Panc1 (cell line): ENCODE results near the gene AGBL3. TPM values are rescaled to one million over a fixed set of nuclear protein-coding genes. Genes with fewer than 3 reads are reported as not detected.

Experiments
- ATAC-seq: fragments of 200-7000 bp; cut with Tn5 transposase; 2 replicates; pipeline ENCODE4 v1.9.1; 2020; ENCODE audit warnings: mild to moderate bottlenecking, moderate library complexity
- BruUV-seq: library from RNA; stranded (reverse); fragments of 400-500 nt; replicated peaks from 2 replicates; lab custom pipeline; 2021; lab: Mats Ljungman, UMichigan
- CTCF ChIA-PET: fragments of 300-600 bp; sonication (Branson Sonifier 250); formaldehyde crosslinking; loops from one replicate; lab custom pipeline; 2022; ENCODE audit warnings: antibody characterized with exemption; lab: Charles Lee
- POLR2A ChIA-PET: fragments of 300-600 bp; sonication (Branson Sonifier 250); formaldehyde crosslinking; loops from one replicate; lab custom pipeline; 2022; ENCODE audit warnings: antibody characterized with exemption; lab: Charles Lee
- DNase-seq: peaks from one replicate; pipeline ENCODE4 v3.0.0-alpha.2; 2010; ENCODE audit warnings: low read depth, low spot score
- H3K27ac ChIP-seq: 2 replicates; pipeline ENCODE4 v1.5.1; 2011; ENCODE audit warnings: mild to moderate bottlenecking, low read length, inconsistent platforms
- H3K27me3 ChIP-seq: fragments of 200-500 bp; sonication (Bioruptor generic); 2 replicates; pipeline ENCODE4 v1.6.0; 2014; ENCODE audit warnings: low read length, inconsistent platforms; ENCODE audit not compliant: control insufficient read depth, insufficient read depth
- H3K36me3 ChIP-seq: fragments of 200-500 bp; sonication (Bioruptor generic); 2 replicates; pipeline ENCODE4 v1.5.1; 2014; ENCODE audit warnings: inconsistent platforms, mild to moderate bottlenecking, low read length, moderate library complexity; ENCODE audit not compliant: control insufficient read depth, insufficient read depth
- H3K4me1 ChIP-seq: 2 replicates; pipeline ENCODE4 v1.5.1; 2011; ENCODE audit warnings: inconsistent platforms, mild to moderate bottlenecking, low read length, moderate library complexity; ENCODE audit not compliant: control insufficient read depth, insufficient read depth
- H3K4me3 ChIP-seq, 2 experiments: 2 replicates each; pipeline ENCODE4 v1.5.1; 2011 to 2012; ENCODE audit warnings: low read depth in 2 of 2, low read length in 2 of 2, mild to moderate bottlenecking in 2 of 2, inconsistent platforms in 1 of 2, moderate library complexity in 1 of 2
- H3K9me3 ChIP-seq: fragments of 200-500 bp; sonication (Bioruptor generic); 2 replicates; pipeline ENCODE4 v1.5.1; 2014; ENCODE audit warnings: low read depth, mild to moderate bottlenecking, inconsistent platforms, low read length, moderate library complexity; ENCODE audit not compliant: control insufficient read depth, insufficient read depth
- CTCF ChIP-seq: fragments of 450-650 bp; IDR thresholded peaks from 2 replicates; pipeline ENCODE4 v1.5.1; 2017; ENCODE audit warnings: mild to moderate bottlenecking
- POLR2AphosphoS5 ChIP-seq: IDR thresholded peaks from 2 replicates; pipeline ENCODE4 v1.6.1; 2012; ENCODE audit warnings: mild to moderate bottlenecking, low read depth, low read length, moderate library complexity
- REST ChIP-seq, 2 experiments: IDR thresholded peaks; 2 replicates each; pipeline ENCODE4 v1.6.1; 2011 to 2012; ENCODE audit warnings: low read depth in 2 of 2, control low read depth in 1 of 2, low read length in 1 of 2, mild to moderate bottlenecking in 1 of 2, moderate library complexity in 1 of 2; ENCODE audit not compliant: insufficient read depth in 1 of 2
- SIN3A ChIP-seq: IDR thresholded peaks from 2 replicates; pipeline ENCODE4 v1.6.1; 2012; ENCODE audit warnings: low read depth, mild to moderate bottlenecking, low read length, moderate library complexity, borderline replicate concordance; ENCODE audit not compliant: insufficient read depth
- TCF7L2 ChIP-seq: IDR thresholded peaks from 2 replicates; pipeline ENCODE4 v1.6.1; 2011; ENCODE audit warnings: mild to moderate bottlenecking, low read depth, low read length, inconsistent platforms
- in situ Hi-C: cut with HindIII; loops from 2 replicates; pipeline ENCODE4 v1.10.0; 2016; ENCODE audit warnings: low sequenced_read_pairs, low pct_unique_long_range_greater_than_20kb
- intact Hi-C: fragments of 100-400 bp; cut with micrococcal nuclease; formaldehyde crosslinking; loops from one replicate; pipeline ENCODE4 v1.10.0; 2022; ENCODE audit not compliant: unreplicated experiment
- total RNA-seq: library from RNA; stranded (reverse); gene quantifications from one replicate; pipeline ENCODE4 v1.2.1, GENCODE V29; 2021; ENCODE audit not compliant: unreplicated experiment

The AGBL3 gene
- total RNA-seq, 1 experiment from 2014 or later = 2.5 TPM

GRCh38 chr7:135181929-135182678 lies 195.8 kb downstream of the AGBL3 start:
- no TSS peak for BruUV-seq
- intact Hi-C loops = no loop called here

GRCh38 chr7:135183478-135183877 lies 197.2 kb downstream of the AGBL3 start:
- ChIA-PET POLR2A (no interaction called here), CTCF (no interaction called here)
- Histone ChIP-seq H3K4me1 (no peaks in the 10 kb centered on the region), H3K27ac (no peak overlapping the region), H3K4me3 (no peak overlapping the region), H3K9me3 (peaks cover 17% of the 10 kb centered on the region; the same call in 1 of the 2 replicates), H3K36me3 (no peaks in the 10 kb centered on the region), H3K27me3 (no peaks in the 10 kb centered on the region)
- in situ Hi-C loops = no loop called here
- no peak for DNase-seq
- intact Hi-C loops = no loop called here
- no peak for ATAC-seq
- no TSS peak for BruUV-seq
- TF ChIP-seq SIN3A (no peak), TCF7L2 (no peak), CTCF (no peak), POLR2AphosphoS5 (no peak), REST (IDR thresholded peaks at IDR 0.05; ENCODE audit: insufficient read depth in 1 of 2, low read depth in 2 of 2, low read length in 1 of 2) (no peak)

More at GRCh38 chr7:135181929-135182678, 195.8 kb downstream of the AGBL3 start:
- no peak overlapping the region for H3K27ac ChIP-seq
- H3K36me3 ChIP-seq = no peaks in the 10 kb centered on the region
- no peaks in the 10 kb centered on the region for H3K27me3 ChIP-seq
- no peaks in the 10 kb centered on the region for H3K4me1 ChIP-seq
- DNase-seq (no peak), ATAC-seq (no peak)
- ChIA-PET CTCF (no interaction called here), POLR2A (no interaction called here)
- TF ChIP-seq SIN3A = no peak
- no peak for TF ChIP-seq CTCF
- TF ChIP-seq TCF7L2 = no peak
- no peak for TF ChIP-seq POLR2AphosphoS5
- no peak for TF ChIP-seq REST (IDR thresholded peaks at IDR 0.05; ENCODE audit: insufficient read depth in 1 of 2, low read depth in 2 of 2, low read length in 1 of 2)
- H3K9me3 ChIP-seq = peaks cover 17% of the 10 kb centered on the region; the same call in 1 of the 2 replicates
- no peak overlapping the region for H3K4me3 ChIP-seq
- in situ Hi-C loops = no loop called here
